ENCODE measurements around the gene CSF1R. TPM values are rescaled to one million over a fixed set of nuclear protein-coding genes. Genes with fewer than 3 reads are reported as not detected.

Gene CSF1R
- polyA plus RNA-seq, 1 of the 3 experiments (the other 2 are of a cell fraction) = 0.25 TPM

- Histone ChIP-seq H3K27ac (ENCODE audit: low read depth in 2 of 2, low read length in 1 of 2) (no peak overlapping the region), H3K27me3 (ENCODE audit: insufficient read depth) (no peaks in the 10 kb centered on the region), H3K9ac (no peak overlapping the region), H3K9me2 (no peaks in the 10 kb centered on the region), H2AFZ (ENCODE audit: low read depth) (no peak overlapping the region), H3K4me1 (ENCODE audit: control insufficient read depth in 1 of 2, insufficient read depth in 2 of 2, low read depth in 1 of 2, low read length in 1 of 2) (peaks cover 0 to 25% of the 10 kb centered on the region in 2 experiments; a peak in 1 of 4 replicates), H3K79me2 (ENCODE audit: insufficient read depth) (no peaks in the 10 kb centered on the region), H3K4me2 (no peak overlapping the region), H3F3A (replicated peaks; ENCODE audit: insufficient read depth) (no peaks in the 10 kb centered on the region), H3K4me3 (ENCODE audit: low read depth in 2 of 2, low read length in 1 of 2) (no peak overlapping the region), H3K36me3 (replicated peaks in 1 of 2; ENCODE audit: control insufficient read depth in 1 of 2, insufficient read depth in 2 of 2, low read length in 1 of 2) (no peaks in the 10 kb centered on the region), H3K9me3 (no peaks in the 10 kb centered on the region), H4K20me1 (ENCODE audit: insufficient read depth) (no peaks in the 10 kb centered on the region)
- ChIA-PET POLR2A (no interaction called here), CTCF (interaction anchor here (1.1 kb wide), 2 partner anchors 10 to 246 kb away, joined by 3 to 4 read pairs; no protein-coding TSS in a partner anchor)
- DNase-seq = no peak
- TF ChIP-seq TEAD4 (IDR thresholded peaks at IDR 0.05; ENCODE audit: borderline replicate concordance, insufficient read depth) (no peak), REST (IDR thresholded peaks at IDR 0.05; ENCODE audit: low read depth, low read length) (no peak), MXI1 (IDR thresholded peaks at IDR 0.05; ENCODE audit: low read depth, low read length) (no peak), FOXM1 (IDR thresholded peaks at IDR 0.05; ENCODE audit: low read depth) (no peak), SMC3 (IDR thresholded peaks at IDR 0.05; ENCODE audit: low read depth, low read length) (no peak), JUND (IDR thresholded peaks at IDR 0.05) (no peak), EZH2phosphoT487 (IDR thresholded peaks at IDR 0.05; ENCODE audit: borderline replicate concordance, low read depth) (no peak), MAX (IDR thresholded peaks at IDR 0.05; ENCODE audit: low read depth) (no peak), POLR2AphosphoS5 (IDR thresholded peaks at IDR 0.05; ENCODE audit: low read depth, low read length) (no peak), FOSL2 (IDR thresholded peaks at IDR 0.05; ENCODE audit: borderline replicate concordance, low read depth) (no peak), TAF1 (IDR thresholded peaks at IDR 0.05; ENCODE audit: borderline replicate concordance, low read depth, low read length) (no peak), NRF1 (IDR thresholded peaks at IDR 0.05; ENCODE audit: low read depth, low read length) (no peak), FOXJ3 (CRISPR knock-in tag; IDR thresholded peaks at IDR 0.05) (no peak), RAD21 (IDR thresholded peaks at IDR 0.05; ENCODE audit: low read length) (no peak), RFX5 (IDR thresholded peaks at IDR 0.05; ENCODE audit: low read length) (no peak)
- WGBS (ENCODE audit: low lambda C conversion rate) = 89% methylated on average over 3 of the region's 5 CpGs
Measured at GRCh38 chr5:150103678-150104549, 17.6 kb upstream of the CSF1R start.
